Measurements from ENCODE around the gene CYP2S1.

DNA sequence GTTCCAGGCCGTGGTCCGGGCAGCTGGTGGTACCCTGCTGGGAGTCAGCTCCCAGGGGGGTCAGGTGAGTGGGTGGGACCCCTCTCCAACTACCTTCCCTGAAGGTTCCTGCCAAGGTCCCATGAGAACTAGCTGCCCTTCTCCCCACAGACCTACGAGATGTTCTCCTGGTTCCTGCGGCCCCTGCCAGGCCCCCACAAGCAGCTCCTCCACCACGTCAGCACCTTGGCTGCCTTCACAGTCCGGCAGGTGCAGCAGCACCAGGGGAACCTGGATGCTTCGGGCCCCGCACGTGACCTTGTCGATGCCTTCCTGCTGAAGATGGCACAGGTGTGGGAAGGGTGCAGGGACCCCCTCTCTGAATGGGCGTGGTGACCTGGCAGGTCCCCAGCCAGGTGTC, 5.5 kb downstream of the CYP2S1 start:
- TF ChIP-seq HCFC1 (IDR thresholded peaks at IDR 0.05; ENCODE audit: low read depth, low read length) (no peak), RAD21 (CRISPR knock-in tag; conservative IDR thresholded peaks at IDR 0.05 in 1 of 2, IDR thresholded peaks at IDR 0.05 in 1 of 2) (no peak), ASH1L (IDR thresholded peaks at IDR 0.05; ENCODE audit: borderline replicate concordance, low read depth, partially characterized antibody) (no peak), BRD9 (IDR thresholded peaks at IDR 0.05; ENCODE audit: low read depth, partially characterized antibody) (no peak), BMI1 (IDR thresholded peaks at IDR 0.05; ENCODE audit: low read length) (no peak), SIN3A (IDR thresholded peaks at IDR 0.05; ENCODE audit: borderline replicate concordance in 2 of 2, control insufficient read depth in 1 of 2, low read depth in 2 of 2, low read length in 2 of 2) (no peak), RCOR1 (IDR thresholded peaks at IDR 0.05; ENCODE audit: borderline replicate concordance in 1 of 2, low read depth in 2 of 2, low read length in 2 of 2) (no peak), NELFE (IDR thresholded peaks at IDR 0.05; ENCODE audit: insufficient read depth, insufficient read length) (no peak), BRCA1 (IDR thresholded peaks at IDR 0.05) (no peak), BRCA1 (CRISPR knock-in tag; IDR thresholded peaks at IDR 0.05) (no peak), POLR2A (conservative IDR thresholded peaks at IDR 0.05) (no peak), PTBP1 (IDR thresholded peaks at IDR 0.05; ENCODE audit: low read depth, low read length) (no peak), CEBPB (tag; IDR thresholded peaks at IDR 0.05) (no peak), YY1 (IDR thresholded peaks at IDR 0.05; ENCODE audit: borderline replicate concordance in 1 of 3, control insufficient read depth in 1 of 3, extremely low read depth in 1 of 3, insufficient read depth in 3 of 3, insufficient read length in 1 of 3, insufficient replicate concordance in 2 of 3, low read depth in 1 of 3, low read length in 2 of 3) (no peak)
- TF ChIP-seq, protein P1, sequence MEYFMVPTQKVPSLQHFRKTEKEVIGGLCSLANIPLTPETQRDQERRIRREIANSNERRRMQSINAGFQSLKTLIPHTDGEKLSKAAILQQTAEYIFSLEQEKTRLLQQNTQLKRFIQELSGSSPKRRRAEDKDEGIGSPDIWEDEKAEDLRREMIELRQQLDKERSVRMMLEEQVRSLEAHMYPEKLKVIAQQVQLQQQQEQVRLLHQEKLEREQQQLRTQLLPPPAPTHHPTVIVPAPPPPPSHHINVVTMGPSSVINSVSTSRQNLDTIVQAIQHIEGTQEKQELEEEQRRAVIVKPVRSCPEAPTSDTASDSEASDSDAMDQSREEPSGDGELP (CRISPR knock-in tag; IDR thresholded peaks at IDR 0.05; ENCODE audit: borderline replicate concordance) = no peak
